Amniotic stem cell (primary cell): Measurements from ENCODE around the gene NDUFV1.
"Not testable (repeated sequence)": the region's sequence is repeated elsewhere in the genome, so short reads cannot be mapped to it uniquely, and the experiment has no call there.

Experiments used
- DNase-seq: peaks from one replicate; lab custom pipeline; 2025; lab: John Stamatoyannopoulos, UW

NDUFV1 gene

GRCh38 chr11:67611704-67612587 is 5.2 kb downstream of the NDUFV1 start:
- DNase-seq: no peak

- DNase-seq: no peak
These were observed 6.0 kb downstream of the NDUFV1 start for GRCh38 chr11:67612751-67613150.

GRCh38 chr11:67613313-67613959 is 6.7 kb downstream of the NDUFV1 start:
- no peak for DNase-seq

GRCh38 chr11:67613960-67614715 is 7.4 kb downstream of the NDUFV1 start:
- DNase-seq: no peak

- no peak for DNase-seq
These were observed 8.3 kb downstream of the NDUFV1 start for GRCh38 chr11:67614730-67615714.

- DNase-seq: no peak
These were observed 9.1 kb downstream of the NDUFV1 start for GRCh38 chr11:67615728-67616430.

GRCh38 chr11:67616431-67617242 is 9.9 kb downstream of the NDUFV1 start:
- no peak for DNase-seq

- DNase-seq: no peak
These were observed 10.7 kb downstream of the NDUFV1 start for GRCh38 chr11:67617243-67617953.

GRCh38 chr11:67618901-67619659 is 12.3 kb downstream of the NDUFV1 start:
- DNase-seq: not testable (repeated sequence)

GRCh38 chr11:67619683-67620618 is 13.2 kb downstream of the NDUFV1 start:
- not testable (repeated sequence) for DNase-seq

- not testable (repeated sequence) for DNase-seq
These were observed 13.9 kb downstream of the NDUFV1 start for GRCh38 chr11:67620621-67621020.

GRCh38 chr11:67621928-67622327 is 15.2 kb downstream of the NDUFV1 start:
- DNase-seq: not testable (repeated sequence)

- not testable (repeated sequence) for DNase-seq
These were observed 16.2 kb downstream of the NDUFV1 start for GRCh38 chr11:67622905-67623304.

- not testable (repeated sequence) for DNase-seq
These were observed 17.1 kb downstream of the NDUFV1 start for GRCh38 chr11:67623795-67624194.

- not testable (repeated sequence) for DNase-seq
These were observed 19.5 kb downstream of the NDUFV1 start for GRCh38 chr11:67626131-67626833.

GRCh38 chr11:67626970-67627369 is 20.2 kb downstream of the NDUFV1 start:
- DNase-seq: no peak

- no peak for DNase-seq
These were observed 20.7 kb downstream of the NDUFV1 start for GRCh38 chr11:67627441-67627811.
